GM19238 (cell line): ENCODE data around the gene C11orf91.
"Not testable (repeated sequence)": the region's sequence is repeated elsewhere in the genome, so short reads cannot be mapped to it uniquely, and the experiment has no call there.

Experiments
- DNase-seq: peaks from one replicate; pipeline ENCODE4 v3.0.0; 2011; ENCODE audit warnings: low spot score; ENCODE audit not compliant: insufficient read length

The C11orf91 gene

DNA sequence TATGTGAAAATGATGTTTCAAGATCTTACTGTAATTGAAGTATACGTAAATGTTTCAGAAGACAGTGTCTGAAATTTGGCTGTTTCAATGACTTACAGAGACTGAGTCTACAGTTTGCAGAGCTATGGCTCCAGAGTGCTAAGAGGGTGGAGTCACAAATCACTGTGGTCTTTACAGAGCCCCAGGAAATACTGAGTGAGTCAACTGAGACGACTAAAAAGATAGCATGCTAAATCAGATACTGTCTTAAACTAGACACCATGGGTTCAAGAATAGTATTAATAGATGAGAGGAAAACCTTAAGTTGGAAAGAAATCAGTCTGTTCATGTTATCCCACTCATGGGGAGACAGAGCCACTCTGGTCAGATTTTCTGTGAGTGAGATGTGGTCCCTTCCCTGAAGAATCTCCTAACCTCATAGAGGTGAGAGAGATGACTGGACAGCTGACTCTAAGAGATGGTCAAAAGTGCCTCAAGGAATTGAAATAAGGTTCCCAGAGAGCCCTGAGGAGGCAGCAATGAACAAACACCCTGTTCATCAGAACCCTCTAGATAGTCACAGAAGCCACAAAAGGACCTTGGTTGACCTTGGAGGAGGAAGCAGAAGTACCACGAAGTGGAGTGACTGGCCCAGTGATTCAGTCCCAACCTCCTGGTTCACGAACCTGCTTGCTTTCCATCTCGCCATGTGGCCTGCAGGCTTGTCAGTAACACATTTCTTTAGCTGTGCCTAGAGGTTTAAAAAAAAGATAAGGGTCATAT lies 30.2 kb downstream of the C11orf91 start:
- DNase-seq, result no peak

DNA sequence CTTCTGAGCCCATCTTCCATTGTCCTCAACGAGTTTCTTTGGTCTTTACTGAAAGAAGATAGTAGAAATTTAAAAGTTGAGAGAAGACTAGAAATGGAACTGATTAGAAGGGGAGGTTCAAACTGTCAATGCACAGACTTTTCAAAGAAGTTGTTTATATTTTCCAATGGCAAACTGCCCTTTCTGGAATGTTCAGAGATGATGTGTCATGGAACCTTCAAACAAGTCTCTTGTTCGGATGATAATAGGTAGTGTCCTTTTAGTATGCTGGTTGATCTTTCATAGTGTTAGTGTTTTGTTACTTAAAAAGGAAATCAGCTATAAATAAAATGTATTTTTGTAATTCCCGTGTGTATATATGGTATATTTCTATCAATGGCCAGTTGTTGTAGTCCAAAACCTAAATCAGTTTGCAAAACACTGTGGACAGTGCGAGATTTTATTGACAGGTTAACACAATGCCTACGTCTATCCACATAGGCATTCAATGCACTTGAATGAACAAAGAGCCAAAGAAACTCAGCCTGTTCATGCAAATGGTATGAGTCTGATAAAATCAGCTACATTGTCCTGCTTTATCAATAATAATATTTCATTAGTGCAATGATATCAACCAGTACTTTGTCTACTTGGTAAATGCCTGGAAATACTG lies 30.9 kb downstream of the C11orf91 start:
- DNase-seq, result no peak

GRCh38 chr11:33668951-33669596 lies 31.6 kb downstream of the C11orf91 start:
- no peak for DNase-seq

DNA sequence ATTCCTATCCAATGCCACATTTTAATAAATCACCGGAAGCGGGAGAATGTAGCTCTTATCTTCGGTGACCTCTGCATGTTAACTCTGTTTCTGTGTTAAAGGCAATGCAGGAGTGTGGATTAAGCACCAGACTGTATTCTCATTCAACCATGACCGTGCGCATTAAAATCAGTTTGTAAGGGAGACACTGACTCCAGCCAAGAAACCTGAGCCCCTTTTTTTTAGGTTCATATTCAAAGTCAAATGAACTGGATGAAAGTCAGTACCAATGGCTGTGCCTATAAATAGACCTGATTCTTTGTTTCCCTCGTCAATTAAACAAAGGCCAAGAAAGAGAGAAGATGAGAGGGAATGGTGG lies 32.2 kb downstream of the C11orf91 start:
- DNase-seq, result no peak

DNA sequence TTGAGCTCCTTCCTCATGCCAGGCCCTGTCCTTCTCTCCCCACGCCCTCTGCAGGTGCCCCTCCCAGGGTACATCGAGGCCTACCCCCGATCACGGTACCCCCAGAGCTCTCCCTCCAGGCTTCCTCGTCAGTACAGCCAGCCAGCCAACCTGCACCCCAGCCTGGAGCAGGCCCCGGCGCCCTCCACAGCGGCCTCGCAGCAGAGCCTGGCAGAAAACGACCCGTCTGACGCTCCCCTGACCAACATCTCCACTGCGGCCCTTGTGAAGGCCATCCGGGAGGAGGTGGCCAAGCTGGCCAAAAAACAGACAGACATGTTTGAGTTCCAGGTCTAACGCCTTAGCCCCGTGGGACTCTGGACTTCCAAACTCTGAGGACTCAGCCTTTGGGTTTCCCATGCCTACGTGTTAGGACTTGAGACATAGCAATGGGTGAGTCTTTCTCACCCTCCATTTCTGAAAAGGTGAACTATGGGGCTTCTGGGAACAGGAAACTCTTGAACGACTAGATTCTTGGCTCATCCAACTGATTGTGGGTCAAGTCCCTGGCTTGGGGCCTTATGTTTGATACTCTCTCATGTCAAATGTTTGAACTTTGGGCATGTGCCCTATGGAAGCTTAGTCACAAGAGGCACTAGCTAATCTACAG lies 32.7 kb downstream of the C11orf91 start:
- DNase-seq, result no peak

DNA sequence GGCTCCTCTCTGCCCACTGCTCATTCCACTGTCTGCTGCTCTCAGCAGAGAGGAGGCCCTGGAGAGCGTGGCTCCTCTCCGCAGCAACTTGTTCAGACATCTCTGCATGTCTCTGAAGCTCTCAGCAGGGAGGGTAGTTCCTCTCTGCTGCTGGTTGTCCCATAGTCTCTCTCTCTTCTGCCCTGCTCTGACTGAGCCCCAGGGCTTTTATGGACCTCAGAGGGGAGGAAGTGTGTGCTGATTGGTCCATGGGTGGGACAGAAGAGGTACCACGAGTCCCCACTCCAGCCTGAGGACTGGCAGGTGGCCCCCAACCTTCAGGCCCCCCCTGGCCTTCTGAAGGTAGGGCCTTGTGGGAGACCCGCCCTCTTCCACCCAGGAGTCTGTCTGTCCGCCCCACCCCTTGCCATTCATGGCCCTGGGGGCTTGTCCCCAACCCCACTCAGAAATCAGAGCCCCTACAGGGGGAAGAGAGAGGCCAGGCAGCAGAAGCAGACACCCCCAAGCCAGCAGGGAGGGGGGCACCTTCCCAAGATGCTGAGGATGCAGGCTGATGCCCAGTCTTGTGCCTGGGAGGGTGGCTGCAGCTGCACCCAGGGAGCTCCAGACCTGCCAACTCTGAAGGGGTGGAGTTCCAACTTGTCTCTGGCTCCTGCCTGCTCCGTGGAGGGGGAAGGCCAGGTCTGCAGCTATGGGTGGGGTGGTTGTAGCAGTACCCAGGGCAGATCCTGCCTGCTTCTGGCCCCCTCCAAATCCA lies 35.1 kb downstream of the C11orf91 start:
- DNase-seq, result no peak

- DNase-seq, result no peak
Observed at GRCh38 chr11:33664827-33665226, 35.8 kb downstream of the C11orf91 start.

DNA sequence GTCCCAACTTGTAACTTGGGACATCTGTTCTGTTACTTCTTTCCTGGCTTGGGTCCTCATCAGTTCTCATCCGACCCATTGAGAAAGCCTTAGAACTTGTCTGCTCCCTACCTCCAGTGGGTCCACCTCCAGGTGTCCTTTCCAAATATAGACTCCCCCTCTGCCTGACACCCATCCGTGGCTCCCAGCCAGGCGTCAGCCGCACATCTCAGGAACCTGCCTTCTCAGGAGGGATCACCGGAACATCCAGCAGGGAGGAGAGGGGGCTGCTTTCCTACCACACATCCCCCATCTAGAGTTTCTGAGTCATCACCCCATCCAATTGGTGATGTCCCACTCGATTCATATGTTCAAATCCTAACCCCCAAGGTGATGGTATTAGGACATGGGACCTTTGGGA lies 36.5 kb downstream of the C11orf91 start:
- DNase-seq, result no peak

DNA sequence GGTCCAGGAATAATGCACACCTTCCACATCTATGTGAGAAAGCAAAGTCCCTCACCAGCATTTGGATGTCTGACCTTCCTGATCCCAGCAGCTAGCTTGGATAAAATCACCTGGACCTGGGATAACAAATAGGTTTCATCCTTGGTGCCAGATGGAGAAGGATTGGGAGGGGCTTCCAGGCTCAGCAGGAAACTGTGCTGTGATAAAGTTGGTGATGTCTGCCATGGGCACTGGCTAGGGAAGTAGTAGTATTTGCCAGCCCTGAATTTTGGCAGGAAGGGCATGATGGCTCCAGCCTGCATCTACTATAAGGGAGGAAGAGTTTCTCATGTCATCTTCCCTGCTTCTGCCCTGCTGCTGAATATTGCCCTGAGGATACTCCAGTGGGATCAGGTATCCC lies 37.5 kb downstream of the C11orf91 start:
- DNase-seq, result no peak

- not testable (repeated sequence) for DNase-seq
Observed at GRCh38 chr11:33661526-33661925, 39.1 kb downstream of the C11orf91 start.

- DNase-seq, result no peak
Observed at GRCh38 chr11:33660962-33661361, 39.7 kb downstream of the C11orf91 start.

GRCh38 chr11:33659370-33660139 lies 41.1 kb downstream of the C11orf91 start:
- DNase-seq, result no peak

DNA sequence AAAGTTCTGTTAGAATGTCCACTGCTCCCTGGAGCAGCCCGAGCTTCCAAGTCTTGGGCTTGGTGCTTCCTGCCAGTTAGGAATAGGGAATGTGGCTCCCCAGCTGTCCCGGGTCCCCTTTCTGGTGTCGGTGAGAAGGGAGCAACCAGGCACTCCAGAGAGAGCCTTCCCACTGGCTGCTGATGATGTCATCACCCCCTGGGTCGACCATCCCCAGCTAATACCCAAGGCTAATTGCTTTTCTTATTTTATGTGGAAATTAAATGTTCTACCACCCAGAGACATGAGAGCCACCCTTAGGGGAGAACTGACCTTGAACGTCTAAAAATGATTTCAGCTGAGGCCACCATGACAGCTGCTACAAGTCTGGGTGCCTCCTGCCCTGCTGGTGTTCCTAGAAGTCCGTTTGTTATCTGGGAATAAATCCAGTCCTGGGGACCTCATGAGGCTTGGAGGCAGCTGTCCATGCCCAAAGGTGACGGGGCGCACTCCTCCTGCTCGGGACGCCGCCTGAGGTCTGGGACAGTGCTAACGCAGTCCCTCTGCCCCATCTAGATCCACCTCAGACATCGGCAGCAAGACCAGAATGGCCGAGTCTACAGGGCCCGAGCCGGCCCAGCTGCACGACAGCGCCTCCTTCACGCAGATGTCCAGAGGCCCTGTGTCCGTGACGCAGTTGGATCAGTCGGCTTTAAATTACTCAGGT lies 42.3 kb downstream of the C11orf91 start:
- DNase-seq, result no peak

GRCh38 chr11:33657757-33658156 lies 42.9 kb downstream of the C11orf91 start:
- DNase-seq, result no peak

- no peak for DNase-seq
Observed at GRCh38 chr11:33656768-33657167, 43.9 kb downstream of the C11orf91 start.

GRCh38 chr11:33655842-33656600 lies 44.6 kb downstream of the C11orf91 start:
- DNase-seq, result no peak

DNA sequence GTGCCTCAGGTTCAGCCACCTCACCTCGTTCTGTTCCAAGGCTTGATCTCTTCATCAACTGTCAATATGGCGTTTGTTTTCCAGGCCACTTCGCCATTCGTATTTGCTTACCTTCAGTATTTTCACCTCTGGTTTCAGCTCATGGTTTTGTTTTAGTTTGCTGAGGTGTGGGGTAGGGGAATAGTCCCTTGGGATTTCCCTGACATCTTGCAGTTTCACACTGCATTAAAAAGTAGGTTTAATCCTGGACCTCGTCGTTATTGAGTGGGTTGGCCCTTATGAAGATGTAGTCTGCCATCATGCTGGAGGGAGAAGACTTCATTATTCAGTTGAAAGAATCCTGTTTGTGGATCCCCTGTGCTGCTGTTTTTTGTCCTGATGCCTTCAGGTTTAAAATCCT lies 46.0 kb downstream of the C11orf91 start:
- no peak for DNase-seq

DNA sequence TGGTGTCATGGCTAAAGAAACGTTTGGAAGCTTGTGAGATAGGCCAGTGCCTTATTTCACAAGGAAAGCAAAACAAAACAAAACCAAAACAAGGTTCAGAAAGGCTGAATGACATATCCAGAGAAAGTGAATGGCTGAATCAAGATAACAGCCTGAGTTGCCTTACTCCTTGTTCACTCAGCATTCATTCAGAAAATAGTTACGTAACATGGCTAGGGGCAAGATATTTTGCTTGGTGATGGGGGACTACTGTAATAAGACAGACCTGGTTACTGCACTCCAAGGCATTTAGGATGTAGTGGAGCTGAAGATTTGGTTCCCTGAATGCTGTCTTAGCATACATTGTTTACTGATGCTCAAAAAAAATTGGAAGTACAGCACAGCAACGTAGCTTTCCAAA lies 47.7 kb downstream of the C11orf91 start:
- no peak for DNase-seq

DNA sequence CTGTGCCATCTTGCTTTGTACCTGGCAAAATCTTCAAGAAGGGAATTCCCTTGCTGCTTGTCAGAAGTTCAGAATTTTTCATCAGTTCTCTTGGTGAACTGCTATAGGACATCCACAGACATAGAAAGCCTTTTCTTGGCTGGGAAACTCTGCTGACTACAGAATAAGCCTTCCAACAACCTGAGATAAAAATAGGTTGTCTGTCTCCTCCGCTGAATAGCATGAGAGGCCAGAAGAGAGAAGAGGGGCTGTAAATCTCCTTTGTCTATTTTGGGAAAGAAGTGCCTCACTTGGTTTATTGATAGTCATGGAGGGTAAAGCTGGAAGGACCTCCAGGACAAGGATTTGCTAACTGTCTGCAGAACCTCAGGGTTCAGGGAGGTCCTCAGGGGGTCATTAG lies 48.2 kb downstream of the C11orf91 start:
- DNase-seq, result no peak
